GM13976 (cell line): ENCODE data around the gene UACA.

Source experiments
- DNase-seq: peaks from one replicate; pipeline ENCODE4 v3.0.0; 2012; ENCODE audit warnings: low spot score
- in situ Hi-C: fragments of 300-500 bp; cut with MboI; formaldehyde crosslinking; loops from one replicate; pipeline ENCODE4 v1.12.0; 2022; ENCODE audit warnings: low sequenced_read_pairs, mixed read lengths, inconsistent platforms; ENCODE audit not compliant: unreplicated experiment
- TF ChIP-seq, protein P1 (sequence below): IDR thresholded peaks from 2 replicates; pipeline ENCODE4 v1.5.1; 2012; ENCODE audit warnings: borderline replicate concordance, mild to moderate bottlenecking; ENCODE audit not compliant: insufficient read depth; ENCODE audit errors: extremely low read depth, missing control alignments, control extremely low read depth

The UACA gene

GRCh38 chr15:70801109-70801508 is 37.8 kb upstream of the UACA start:
- DNase-seq = no peak
- TF ChIP-seq, protein P1, sequence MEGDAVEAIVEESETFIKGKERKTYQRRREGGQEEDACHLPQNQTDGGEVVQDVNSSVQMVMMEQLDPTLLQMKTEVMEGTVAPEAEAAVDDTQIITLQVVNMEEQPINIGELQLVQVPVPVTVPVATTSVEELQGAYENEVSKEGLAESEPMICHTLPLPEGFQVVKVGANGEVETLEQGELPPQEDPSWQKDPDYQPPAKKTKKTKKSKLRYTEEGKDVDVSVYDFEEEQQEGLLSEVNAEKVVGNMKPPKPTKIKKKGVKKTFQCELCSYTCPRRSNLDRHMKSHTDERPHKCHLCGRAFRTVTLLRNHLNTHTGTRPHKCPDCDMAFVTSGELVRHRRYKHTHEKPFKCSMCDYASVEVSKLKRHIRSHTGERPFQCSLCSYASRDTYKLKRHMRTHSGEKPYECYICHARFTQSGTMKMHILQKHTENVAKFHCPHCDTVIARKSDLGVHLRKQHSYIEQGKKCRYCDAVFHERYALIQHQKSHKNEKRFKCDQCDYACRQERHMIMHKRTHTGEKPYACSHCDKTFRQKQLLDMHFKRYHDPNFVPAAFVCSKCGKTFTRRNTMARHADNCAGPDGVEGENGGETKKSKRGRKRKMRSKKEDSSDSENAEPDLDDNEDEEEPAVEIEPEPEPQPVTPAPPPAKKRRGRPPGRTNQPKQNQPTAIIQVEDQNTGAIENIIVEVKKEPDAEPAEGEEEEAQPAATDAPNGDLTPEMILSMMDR = no peak
- in situ Hi-C loops = no loop called here

DNA sequence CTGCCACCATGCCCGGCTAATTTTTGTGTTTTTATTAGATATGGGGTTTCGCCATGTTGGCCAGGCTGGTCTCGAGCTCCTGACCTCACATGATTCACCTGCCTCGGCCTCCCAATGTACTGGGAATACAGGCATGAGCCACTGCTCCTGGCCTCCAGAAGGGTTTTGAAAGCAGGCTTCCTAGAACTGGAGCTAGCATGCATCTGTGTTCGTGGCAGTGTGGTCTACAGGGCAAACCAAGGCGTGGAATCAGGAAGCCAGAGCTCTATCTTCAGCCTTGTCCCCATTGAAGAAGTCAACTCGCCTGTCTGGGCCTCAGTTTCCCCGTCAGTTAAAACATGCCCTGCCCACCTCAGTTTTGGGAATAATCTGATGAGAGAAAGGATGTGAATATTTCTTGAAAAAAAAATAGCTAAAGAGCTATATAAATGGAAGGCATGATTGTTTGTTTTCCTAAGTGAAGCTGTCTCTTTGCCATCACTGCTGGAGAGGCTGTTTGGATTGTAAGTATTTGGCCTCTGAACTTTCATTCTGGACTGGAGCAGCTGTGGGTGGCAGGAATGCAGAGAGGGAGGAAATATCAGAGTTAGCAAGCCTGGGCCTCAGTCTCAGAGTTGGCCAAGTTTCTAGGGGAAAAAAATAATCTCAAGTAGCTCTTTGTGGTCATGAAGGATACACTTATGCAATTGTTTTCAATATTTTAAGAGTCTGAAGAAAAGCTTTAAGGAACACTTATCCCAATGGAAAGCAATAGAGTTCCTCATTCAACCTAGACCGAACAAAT is 36.5 kb upstream of the UACA start:
- no peak for DNase-seq
- in situ Hi-C loops = no loop called here
- TF ChIP-seq, protein P1 = no peak

DNA sequence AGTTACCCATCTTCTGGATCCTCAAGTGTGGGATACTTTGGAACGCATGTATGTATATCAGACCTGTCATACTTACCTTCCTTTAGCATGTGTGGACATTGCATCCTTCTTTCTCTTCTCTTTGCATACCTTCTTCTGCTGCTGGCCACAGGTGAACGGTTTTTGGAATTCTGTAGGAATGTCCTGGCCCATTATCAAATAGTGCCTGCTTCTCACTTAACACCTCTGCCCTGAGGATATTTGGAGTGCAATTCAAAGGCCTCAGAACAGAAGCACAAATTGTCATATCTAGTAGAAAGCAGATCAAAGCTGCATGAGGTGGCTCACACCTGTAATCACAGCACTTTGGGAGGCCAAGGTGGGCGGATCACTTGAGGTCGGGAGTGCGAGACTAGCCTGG is 34.1 kb upstream of the UACA start:
- TF ChIP-seq, protein P1 = no peak
- in situ Hi-C loops = no loop called here
- DNase-seq = no peak

DNA sequence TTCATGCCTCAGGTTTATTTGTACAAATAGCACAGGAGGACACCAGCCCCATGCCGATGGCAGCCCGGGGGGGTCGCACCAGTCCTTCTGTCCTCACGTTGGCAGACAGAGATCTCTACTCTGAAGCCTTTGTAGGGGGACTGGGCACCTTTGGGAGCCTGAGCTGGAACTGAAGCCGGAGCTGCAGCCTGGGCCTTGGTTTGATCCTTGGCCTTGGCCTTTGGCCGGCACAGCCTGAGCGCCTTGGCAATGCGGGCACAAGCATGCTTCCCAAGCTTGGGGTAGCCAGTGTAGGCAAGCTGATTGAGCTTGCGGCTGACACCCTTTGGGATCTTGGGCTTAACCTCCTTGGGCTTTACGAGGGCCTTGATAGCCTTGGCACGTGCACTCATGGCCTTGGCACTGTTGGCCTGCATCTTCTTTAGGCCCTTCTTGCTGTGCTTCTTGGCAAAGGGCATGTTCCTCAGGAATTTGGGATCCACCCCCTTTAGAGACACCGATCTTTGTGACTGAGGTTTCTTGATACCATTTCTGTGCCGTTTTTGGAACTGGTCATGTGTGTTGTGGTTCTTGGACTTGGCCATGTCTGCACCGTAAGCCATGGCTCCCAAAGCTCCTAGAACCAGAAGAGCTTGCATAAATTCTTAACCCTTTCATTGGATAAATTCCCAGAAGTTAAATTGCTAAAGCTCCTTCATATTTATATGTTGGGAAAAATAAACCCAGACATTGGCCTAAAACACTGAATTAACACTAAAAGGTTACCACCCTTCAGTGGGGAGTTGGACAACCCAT is 33.4 kb upstream of the UACA start:
- in situ Hi-C loops = no loop called here
- TF ChIP-seq, protein P1 = no peak
- DNase-seq = no peak

- TF ChIP-seq, protein P1 = no peak
- in situ Hi-C loops = no loop called here
- DNase-seq = no peak
These were observed 31.9 kb upstream of the UACA start for GRCh38 chr15:70795311-70795665.

DNA sequence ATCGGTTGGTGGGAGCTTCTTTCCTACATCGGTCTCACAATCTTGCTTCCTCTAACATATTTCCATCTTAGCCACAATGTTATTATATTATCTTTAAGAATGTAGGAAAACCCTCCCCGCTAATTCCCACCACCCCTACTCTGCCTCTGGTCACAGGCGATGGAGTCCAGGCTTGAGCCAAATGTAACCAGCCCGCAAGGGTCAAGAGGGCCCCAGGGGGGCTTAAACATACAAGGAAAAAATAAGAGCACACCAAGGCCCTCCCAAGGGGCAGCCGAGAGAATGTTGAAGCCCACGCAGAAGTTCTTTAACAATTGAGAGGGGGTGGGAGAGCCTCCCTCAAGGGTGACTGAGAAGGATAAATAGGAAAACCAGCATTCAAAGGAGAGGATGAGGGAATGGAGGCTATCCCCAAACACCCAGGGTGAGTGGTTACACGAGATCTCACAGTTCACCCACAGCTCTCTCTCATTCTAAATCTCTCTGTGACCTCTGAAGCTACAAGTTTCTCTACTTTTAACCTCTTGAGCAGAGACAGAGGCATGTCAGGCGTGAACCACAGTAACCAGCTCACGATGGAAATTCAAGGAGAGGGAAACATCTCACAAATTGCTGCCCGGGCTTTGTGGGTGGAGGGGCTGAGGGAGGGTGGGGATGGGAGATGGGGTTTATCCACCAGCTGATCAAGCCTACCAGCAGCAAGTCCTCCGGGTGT is 31.4 kb upstream of the UACA start:
- TF ChIP-seq, protein P1 = no peak
- in situ Hi-C loops = no loop called here
- DNase-seq = no peak
